SK-N-SH treated with all-trans-retinoic acid at 6 μM for 48 hours (cell line): ENCODE results near the gene PKN2.
A peak's percentile ranks its signal among the peaks of the same experiment; 100 is the strongest.

Source experiments
- ATAC-seq: fragments of 200-7000 bp; cut with Tn5 transposase; 3 replicates; pipeline ENCODE4 v1.9.1; 2020; ENCODE audit warnings: mild to moderate bottlenecking, moderate library complexity
- ARNTL ChIP-seq: fragments of 450-650 bp; formaldehyde crosslinking; IDR thresholded peaks from 2 replicates; pipeline ENCODE4 v1.5.0; 2020; ENCODE audit warnings: low read depth, mild to moderate bottlenecking, moderate library complexity, borderline replicate concordance
- BACH2 ChIP-seq: fragments of 250-450 bp; sonication (Bioruptor Pico); IDR thresholded peaks from 2 replicates; pipeline ENCODE4 v1.9.0; 2021; ENCODE audit warnings: mild to moderate bottlenecking, borderline replicate concordance
- CREB5 ChIP-seq: fragments of 250-450 bp; sonication (Bioruptor Pico); IDR thresholded peaks from 2 replicates; pipeline ENCODE4 v1.5.1; 2020; ENCODE audit warnings: low read depth, mild to moderate bottlenecking, moderate library complexity
- CSDC2 ChIP-seq: fragments of 250-450 bp; sonication (Bioruptor Pico); IDR thresholded peaks from 2 replicates; pipeline ENCODE4 v1.5.0; 2020; ENCODE audit warnings: mild to moderate bottlenecking, moderate library complexity
- ESRRG ChIP-seq: fragments of 250-450 bp; sonication (Bioruptor Pico); IDR thresholded peaks from 2 replicates; pipeline ENCODE4 v1.6.1; 2021; ENCODE audit warnings: mild to moderate bottlenecking
- ISL1 ChIP-seq: fragments of 250-450 bp; sonication (Bioruptor Pico); IDR thresholded peaks from 2 replicates; pipeline ENCODE4 v2.1.2; 2022; ENCODE audit warnings: mild to moderate bottlenecking, moderate library complexity
- OSR1 ChIP-seq: fragments of 250-450 bp; sonication (Bioruptor Pico); IDR thresholded peaks from 2 replicates; pipeline ENCODE4 v1.8.0; 2022; ENCODE audit warnings: moderate library complexity, mild to moderate bottlenecking, inconsistent platforms
- RARB ChIP-seq: fragments of 250-450 bp; sonication (Bioruptor Pico); IDR thresholded peaks from 2 replicates; pipeline ENCODE4 v1.8.0; 2021; ENCODE audit warnings: mild to moderate bottlenecking, moderate library complexity
- TCF4 ChIP-seq: fragments of 250-450 bp; sonication (Bioruptor Pico); IDR thresholded peaks from 2 replicates; pipeline ENCODE4 v1.8.0; 2021; ENCODE audit warnings: mild to moderate bottlenecking, moderate library complexity, borderline replicate concordance
- TOX ChIP-seq: fragments of 250-450 bp; sonication (Bioruptor Pico); IDR thresholded peaks from 2 replicates; pipeline ENCODE4 v1.8.0; 2021; ENCODE audit warnings: mild to moderate bottlenecking, moderate library complexity, borderline replicate concordance
- TSHZ2 ChIP-seq: fragments of 250-450 bp; sonication (Bioruptor Pico); IDR thresholded peaks from 2 replicates; pipeline ENCODE4 v1.5.0; 2020; ENCODE audit warnings: mild to moderate bottlenecking, moderate library complexity
- ZC3H10 ChIP-seq: fragments of 250-450 bp; sonication (Bioruptor Pico); IDR thresholded peaks from 2 replicates; pipeline ENCODE4 v1.5.1; 2021; ENCODE audit warnings: mild to moderate bottlenecking, moderate library complexity
- ZFP3 ChIP-seq: fragments of 250-450 bp; sonication (Bioruptor Pico); IDR thresholded peaks from 2 replicates; pipeline ENCODE4 v1.5.0; 2020; ENCODE audit warnings: mild to moderate bottlenecking, moderate library complexity
- ZFP30 ChIP-seq: fragments of 450-650 bp; formaldehyde crosslinking; IDR thresholded peaks from 2 replicates; pipeline ENCODE4 v1.5.0; 2022; ENCODE audit warnings: mild to moderate bottlenecking, moderate library complexity
- ZNF565 ChIP-seq: fragments of 450-650 bp; formaldehyde crosslinking; conservative IDR thresholded peaks from 2 replicates; pipeline ENCODE4 v1.5.0; 2020; ENCODE audit warnings: low read depth, mild to moderate bottlenecking, moderate library complexity
- TF ChIP-seq, protein P1 (sequence below): fragments of 250-450 bp; sonication (Bioruptor Pico); IDR thresholded peaks from 2 replicates; pipeline ENCODE4 v1.5.1; 2021; ENCODE audit warnings: mild to moderate bottlenecking, moderate library complexity
- TF ChIP-seq, protein P2 (sequence below): fragments of 250-450 bp; sonication (Bioruptor Pico); IDR thresholded peaks from 2 replicates; pipeline ENCODE4 v1.8.0; 2020; ENCODE audit warnings: mild to moderate bottlenecking, moderate library complexity, borderline replicate concordance

PKN2 gene

GRCh38 chr1:88731475-88732269 lies 47.6 kb downstream of the PKN2 start:
- ATAC-seq = peak; percentile 97
- TF ChIP-seq, protein P1, sequence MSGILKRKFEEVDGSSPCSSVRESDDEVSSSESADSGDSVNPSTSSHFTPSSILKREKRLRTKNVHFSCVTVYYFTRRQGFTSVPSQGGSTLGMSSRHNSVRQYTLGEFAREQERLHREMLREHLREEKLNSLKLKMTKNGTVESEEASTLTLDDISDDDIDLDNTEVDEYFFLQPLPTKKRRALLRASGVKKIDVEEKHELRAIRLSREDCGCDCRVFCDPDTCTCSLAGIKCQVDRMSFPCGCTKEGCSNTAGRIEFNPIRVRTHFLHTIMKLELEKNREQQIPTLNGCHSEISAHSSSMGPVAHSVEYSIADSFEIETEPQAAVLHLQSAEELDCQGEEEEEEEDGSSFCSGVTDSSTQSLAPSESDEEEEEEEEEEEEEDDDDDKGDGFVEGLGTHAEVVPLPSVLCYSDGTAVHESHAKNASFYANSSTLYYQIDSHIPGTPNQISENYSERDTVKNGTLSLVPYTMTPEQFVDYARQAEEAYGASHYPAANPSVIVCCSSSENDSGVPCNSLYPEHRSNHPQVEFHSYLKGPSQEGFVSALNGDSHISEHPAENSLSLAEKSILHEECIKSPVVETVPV (CRISPR knock-in tag) = no peak
- TF ChIP-seq ISL1 (CRISPR knock-in tag) = peak; percentile 85
- TF ChIP-seq, all 23 proteins: peak for 1

DNA sequence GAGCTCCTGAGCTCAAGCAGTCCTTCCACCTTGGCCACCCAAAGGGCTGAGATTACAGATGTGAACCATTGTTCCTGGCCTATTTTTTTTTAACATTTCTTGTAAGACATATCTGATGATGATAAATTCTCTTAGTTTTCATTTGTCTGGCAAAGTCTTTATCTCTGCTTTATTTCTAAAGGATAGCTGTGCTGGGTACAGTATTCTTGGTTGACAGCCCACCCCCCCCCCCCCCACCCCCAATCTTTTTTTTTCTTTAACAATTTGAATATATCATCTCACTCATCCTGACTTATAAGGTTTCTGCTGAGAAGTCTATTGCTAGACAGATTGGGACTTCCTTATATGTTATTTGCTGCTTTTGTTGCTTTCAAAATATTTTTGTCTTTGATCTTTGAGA lies 51.3 kb downstream of the PKN2 start:
- no peak for ATAC-seq

GRCh38 chr1:88735909-88736308 lies 51.8 kb downstream of the PKN2 start:
- no peak for ATAC-seq
- TF ChIP-seq ZNF565 (CRISPR knock-in tag) (no peak), TSHZ2 (CRISPR knock-in tag) (no peak), CREB5 (CRISPR knock-in tag) (no peak), ARNTL (CRISPR knock-in tag) (no peak), RARB (CRISPR knock-in tag) (no peak), ISL1 (CRISPR knock-in tag) (no peak), ESRRG (no peak), CSDC2 (CRISPR knock-in tag) (no peak), ZFP30 (no peak), ZFP3 (CRISPR knock-in tag) (no peak)
- TF ChIP-seq, protein P2, sequence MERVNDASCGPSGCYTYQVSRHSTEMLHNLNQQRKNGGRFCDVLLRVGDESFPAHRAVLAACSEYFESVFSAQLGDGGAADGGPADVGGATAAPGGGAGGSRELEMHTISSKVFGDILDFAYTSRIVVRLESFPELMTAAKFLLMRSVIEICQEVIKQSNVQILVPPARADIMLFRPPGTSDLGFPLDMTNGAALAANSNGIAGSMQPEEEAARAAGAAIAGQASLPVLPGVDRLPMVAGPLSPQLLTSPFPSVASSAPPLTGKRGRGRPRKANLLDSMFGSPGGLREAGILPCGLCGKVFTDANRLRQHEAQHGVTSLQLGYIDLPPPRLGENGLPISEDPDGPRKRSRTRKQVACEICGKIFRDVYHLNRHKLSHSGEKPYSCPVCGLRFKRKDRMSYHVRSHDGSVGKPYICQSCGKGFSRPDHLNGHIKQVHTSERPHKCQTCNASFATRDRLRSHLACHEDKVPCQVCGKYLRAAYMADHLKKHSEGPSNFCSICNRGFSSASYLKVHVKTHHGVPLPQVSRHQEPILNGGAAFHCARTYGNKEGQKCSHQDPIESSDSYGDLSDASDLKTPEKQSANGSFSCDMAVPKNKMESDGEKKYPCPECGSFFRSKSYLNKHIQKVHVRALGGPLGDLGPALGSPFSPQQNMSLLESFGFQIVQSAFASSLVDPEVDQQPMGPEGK (CRISPR knock-in tag) = no peak

More for the DNA sequence above, 51.3 kb downstream of the PKN2 start:
- no peak for TF ChIP-seq OSR1 (CRISPR knock-in tag)
- TF ChIP-seq, protein P2 (CRISPR knock-in tag) = no peak
- no peak for TF ChIP-seq RARB (CRISPR knock-in tag)
- TF ChIP-seq, protein P1 (CRISPR knock-in tag) = no peak
- TF ChIP-seq ZFP3 (CRISPR knock-in tag) = no peak
- TF ChIP-seq TOX = no peak
- TF ChIP-seq ARNTL (CRISPR knock-in tag) = no peak
- TF ChIP-seq BACH2 = no peak
- no peak for TF ChIP-seq ZC3H10 (CRISPR knock-in tag)
- TF ChIP-seq CSDC2 (CRISPR knock-in tag) = no peak
- TF ChIP-seq TCF4 (CRISPR knock-in tag) = no peak
